Measurements from ENCODE around the gene VWA8.
A peak's percentile ranks its signal among the peaks of the same experiment; 100 is the strongest.
"Not testable (repeated sequence)": the region's sequence is repeated elsewhere in the genome, so short reads cannot be mapped to it uniquely, and the experiment has no call there.

VWA8 gene

GRCh38 chr13:41548031-41548430 lies 412.9 kb downstream of the VWA8 start:
- DNase-seq = no peak

- DNase-seq = no peak
Observed at GRCh38 chr13:41547251-41548000, 413.5 kb downstream of the VWA8 start.

GRCh38 chr13:41546372-41547190 lies 414.3 kb downstream of the VWA8 start:
- DNase-seq = no peak

GRCh38 chr13:41545432-41545707 lies 415.5 kb downstream of the VWA8 start:
- no peak for DNase-seq

GRCh38 chr13:41543664-41544300 lies 417.1 kb downstream of the VWA8 start:
- DNase-seq = no peak

GRCh38 chr13:41542799-41543198 lies 418.1 kb downstream of the VWA8 start:
- not testable (repeated sequence) for DNase-seq

GRCh38 chr13:41542281-41542680 lies 418.6 kb downstream of the VWA8 start:
- no peak for DNase-seq

GRCh38 chr13:41541142-41541938 lies 419.6 kb downstream of the VWA8 start:
- DNase-seq = no peak

GRCh38 chr13:41540240-41540639 lies 420.7 kb downstream of the VWA8 start:
- peak; percentile 15 to 26 for DNase-seq

- DNase-seq = no peak
Observed at GRCh38 chr13:41533266-41534052, 427.4 kb downstream of the VWA8 start.

GRCh38 chr13:41528021-41528420 lies 432.9 kb downstream of the VWA8 start:
- DNase-seq = no peak

GRCh38 chr13:41520660-41521630 lies 440.0 kb downstream of the VWA8 start:
- DNase-seq = no peak

GRCh38 chr13:41520016-41520659 lies 440.8 kb downstream of the VWA8 start:
- DNase-seq = peak in 1 of 2 donors; percentile 47

Data from CD4-positive, alpha-beta T cell treated with Interleukin-4 for 1 hour (primary cell).